Left lung (tissue), 10 donors: ENCODE results near the gene JMY. TPM values are rescaled to one million over a fixed set of nuclear protein-coding genes. Genes with fewer than 3 reads are reported as not detected.

Experiments
- ATAC-seq: fragments of 200-7000 bp; cut with Tn5 transposase; one replicate; pipeline ENCODE4 v1.9.1; 2020; ENCODE audit warnings: moderate library complexity
- DNase-seq, 4 donors: peaks; one replicate each; pipeline ENCODE4 v3.0.0-alpha.2; 2013 to 2020
- H3K27ac ChIP-seq, 2 donors: fragments of 200-600 bp; sonication (generic) in 1 of 2; one replicate each; pipeline versions ENCODE4 v1.5.0 to v1.8.0; 2020 to 2021
- H3K27me3 ChIP-seq, 2 donors: fragments of 200-600 bp; sonication (generic) in 1 of 2; one replicate each; pipeline versions ENCODE4 v1.5.0 to v1.8.0; 2020 to 2021
- H3K36me3 ChIP-seq, 2 donors: fragments of 200-600 bp; sonication (generic) in 1 of 2; one replicate each; pipeline versions ENCODE4 v1.5.0 to v1.8.0; 2020 to 2021
- H3K4me1 ChIP-seq, 2 donors: fragments of 200-600 bp; one replicate each; pipeline ENCODE4 v1.8.0; 2021
- H3K4me3 ChIP-seq, 2 donors: fragments of 200-600 bp; sonication (generic) in 1 of 2; one replicate each; pipeline versions ENCODE4 v1.5.0 to v1.8.0; 2020 to 2021; ENCODE audit warnings: mild to moderate bottlenecking in 1 of 2
- H3K9me3 ChIP-seq, 2 donors: fragments of 200-600 bp; sonication (generic) in 1 of 2; one replicate each; pipeline versions ENCODE4 v1.5.0 to v1.8.0; 2020 to 2021
- CTCF ChIP-seq, 2 donors: fragments of 200-600 bp; sonication (generic) in 1 of 2; IDR thresholded peaks; one replicate each; pipeline versions ENCODE4 v1.5.0 to v1.8.0; 2021; ENCODE audit warnings: antibody characterized with exemption in 2 of 2
- intact Hi-C, 2 donors: fragments of 100-400 bp; cut with DNase I; formaldehyde crosslinking; loops; one replicate each; pipeline versions ENCODE4 v1.11.2 to v1.14.2; 2022
- polyA plus RNA-seq, 6 donors: library from polyadenylated mRNA; unstranded; fragments of 120-200 nt; gene quantifications; one replicate each; pipeline ENCODE4 v1.2.1, GENCODE V29; 2013; ENCODE audit not compliant: insufficient read length in 6 of 6
- total RNA-seq, 2 donors: library from RNA; stranded (reverse); fragmentation: NEBNext Ultra II Directional; extraction: Animal tissue kit (Norgen Biotek cat#: 25700); gene quantifications; one replicate each; pipeline ENCODE4 v1.2.1, GENCODE V29; 2021
- donor health status: DM: no; HTN: yes; CAD: no.
- donor health status: DM: no; HTN: no; CAD: no.

The JMY gene
- total and polyA plus RNA-seq, 8 donors: 6.2 to 23.6 (median 17.5) TPM

DNA sequence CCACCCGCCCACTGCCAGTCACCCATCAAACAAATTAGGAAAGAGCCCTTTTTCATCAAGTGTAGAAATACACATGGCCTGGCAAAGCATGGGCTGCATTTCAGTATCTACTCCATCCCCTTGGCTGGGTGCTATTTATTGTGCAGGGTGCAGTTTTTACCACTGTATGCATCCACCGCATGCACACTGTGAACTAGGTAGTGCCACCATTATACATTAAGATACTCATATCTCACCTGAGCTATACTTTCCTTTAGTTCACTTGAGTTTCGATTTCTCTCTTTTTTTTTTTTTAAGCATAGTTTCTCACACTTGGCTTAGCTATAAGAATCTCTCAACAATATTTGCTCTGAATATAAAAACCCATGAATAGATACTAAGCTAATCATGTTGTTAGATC is 49.4 kb downstream of the JMY start:
- Histone ChIP-seq H3K4me1 (no peaks in the 10 kb centered on the region), H3K36me3 (peaks cover 0 to 4% of the 10 kb centered on the region in 2 donors), H3K27ac (no peak overlapping the region), H3K27me3 (no peaks in the 10 kb centered on the region), H3K4me3 (no peak overlapping the region), H3K9me3 (no peaks in the 10 kb centered on the region)
- intact Hi-C loops: no loop called here
- TF ChIP-seq CTCF (IDR thresholded peaks at IDR 0.05): no peak
- no peak for ATAC-seq
- DNase-seq: no peak

- ATAC-seq (no peak), DNase-seq (no peak)
- no peaks in the 10 kb centered on the region for H3K4me1 ChIP-seq
- no peak overlapping the region for H3K4me3 ChIP-seq
- intact Hi-C loops: no loop called here
- H3K9me3 ChIP-seq: no peaks in the 10 kb centered on the region
- H3K36me3 ChIP-seq: peaks cover 0 to 9% of the 10 kb centered on the region in 2 donors
- H3K27me3 ChIP-seq: no peaks in the 10 kb centered on the region
- H3K27ac ChIP-seq: no peak overlapping the region
- no peak for TF ChIP-seq CTCF (IDR thresholded peaks at IDR 0.05)
Observed at GRCh38 chr5:79285833-79286232, 49.9 kb downstream of the JMY start.

DNA sequence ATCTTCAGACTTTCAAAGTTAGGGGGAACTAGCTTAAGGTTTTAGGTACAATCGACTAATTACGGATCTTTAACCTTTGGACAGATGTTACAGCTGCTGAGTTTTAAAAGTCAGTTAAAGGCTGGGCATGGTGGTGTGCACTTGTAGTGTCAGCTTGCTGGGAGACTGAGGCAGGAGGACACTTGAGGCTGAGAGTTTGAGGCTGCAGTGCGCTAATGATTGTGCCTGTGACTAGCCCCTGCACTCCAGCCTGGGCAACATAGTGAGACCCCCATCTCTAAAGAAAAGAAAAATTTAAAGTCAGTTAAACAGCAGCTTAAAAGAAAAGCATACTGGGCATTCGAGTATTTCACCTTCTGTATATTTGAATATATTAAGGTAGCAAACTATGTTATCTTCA is 51.4 kb downstream of the JMY start:
- no peaks in the 10 kb centered on the region for H3K9me3 ChIP-seq
- ATAC-seq (no peak), DNase-seq (no peak)
- H3K4me3 ChIP-seq: no peak overlapping the region
- H3K36me3 ChIP-seq: peaks cover 0 to 17% of the 10 kb centered on the region in 2 donors
- H3K27me3 ChIP-seq: no peaks in the 10 kb centered on the region
- intact Hi-C loops: no loop called here
- TF ChIP-seq CTCF (IDR thresholded peaks at IDR 0.05): no peak
- no peak overlapping the region for H3K27ac ChIP-seq
- no peaks in the 10 kb centered on the region for H3K4me1 ChIP-seq

GRCh38 chr5:79287907-79288306 is 52.0 kb downstream of the JMY start:
- ATAC-seq: no peak
- H3K27ac ChIP-seq: no peak overlapping the region
- TF ChIP-seq CTCF (IDR thresholded peaks at IDR 0.05): no peak
- H3K4me3 ChIP-seq: no peak overlapping the region
- no peaks in the 10 kb centered on the region for H3K4me1 ChIP-seq
- H3K36me3 ChIP-seq: peaks cover 0 to 17% of the 10 kb centered on the region in 2 donors
- no peaks in the 10 kb centered on the region for H3K27me3 ChIP-seq
- no peak for DNase-seq
- intact Hi-C loops: no loop called here
- no peaks in the 10 kb centered on the region for H3K9me3 ChIP-seq

GRCh38 chr5:79295029-79295428 is 59.1 kb downstream of the JMY start:
- Histone ChIP-seq H3K9me3 (no peaks in the 10 kb centered on the region), H3K27me3 (no peaks in the 10 kb centered on the region), H3K36me3 (peaks cover 0 to 17% of the 10 kb centered on the region in 2 donors), H3K4me3 (no peak overlapping the region), H3K4me1 (peaks cover 0 to 3% of the 10 kb centered on the region in 2 donors), H3K27ac (no peak overlapping the region)
- intact Hi-C loops: no loop called here
- ATAC-seq (no peak), DNase-seq (no peak)
- TF ChIP-seq CTCF (IDR thresholded peaks at IDR 0.05): no peak
